Measurements from ENCODE around the gene TOMT. TPM values are rescaled to one million over a fixed set of nuclear protein-coding genes. Genes with fewer than 3 reads are reported as not detected.

The TOMT gene
- total and polyA plus RNA-seq, 2 donors (not counting 3 experiments of a cell fraction or from before 2014, with no cell fraction given), result not detected

DNA sequence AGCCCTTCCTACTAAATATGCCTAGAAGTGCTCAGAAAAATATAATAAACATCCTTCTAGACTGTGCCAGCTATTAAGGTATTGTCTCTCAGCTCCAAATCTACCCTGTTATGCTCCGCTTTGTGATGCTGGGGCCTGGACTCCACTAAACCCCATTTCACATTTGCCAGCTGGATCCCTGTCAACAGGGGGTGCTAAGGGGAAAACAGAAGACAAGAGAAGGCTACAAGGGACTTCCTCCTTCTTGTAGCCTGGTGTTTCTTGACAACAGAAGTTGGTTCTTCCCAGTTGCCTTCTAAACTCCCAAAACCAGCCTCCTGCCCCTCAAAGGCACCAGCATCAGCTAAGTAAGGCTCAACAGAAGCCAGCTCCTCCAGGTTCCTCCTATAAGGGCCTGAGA is 30.6 kb upstream of the TOMT start:
- Histone ChIP-seq H3K36me3 (ENCODE audit: control insufficient read depth in 2 of 2, extremely low read depth in 1 of 2, insufficient read depth in 2 of 2, low read length in 2 of 2) (no peaks in the 10 kb centered on the region), H3K9ac (replicated peaks; ENCODE audit: extremely low read depth, insufficient read depth, low read length) (no peak overlapping the region), H2AFZ (ENCODE audit: low read depth, low read length) (no peak overlapping the region), H3K4me3 (replicated peaks in 1 of 3; ENCODE audit: insufficient read depth in 1 of 3, low read depth in 1 of 3, low read length in 3 of 3) (no peak overlapping the region), H3K9me3 (replicated peaks; ENCODE audit: control insufficient read depth, insufficient read depth, low read length) (no peaks in the 10 kb centered on the region), H3K9me1 (replicated peaks; ENCODE audit: control insufficient read depth, extremely low read depth, insufficient read depth, low read length) (no peaks in the 10 kb centered on the region), H3K27ac (ENCODE audit: insufficient read depth, low read depth, low read length) (no peak overlapping the region), H3K79me2 (ENCODE audit: control insufficient read depth, insufficient read depth, low read length) (peaks cover 87% of the 10 kb centered on the region), H4K20me1 (replicated peaks; ENCODE audit: control insufficient read depth, extremely low read depth, insufficient read depth, low read length) (no peaks in the 10 kb centered on the region), H3K4me1 (ENCODE audit: control insufficient read depth, extremely low read depth, insufficient read depth, low read length) (peaks cover 49% of the 10 kb centered on the region), H3K27me3 (ENCODE audit: control insufficient read depth in 2 of 2, insufficient read depth in 2 of 2, low read length in 2 of 2) (no peaks in the 10 kb centered on the region), H3K4me2 (ENCODE audit: insufficient read depth, low read length) (no peak overlapping the region)
- FAIRE-seq (no peak), DNase-seq (ENCODE audit: low read depth, low spot score) (no peak)
- dilution Hi-C loops (cut with MboI; ENCODE audit: extremely low pct_ligation_motif_present, low sequenced_read_pairs) (no loop called here), intact Hi-C loops (cut with micrococcal nuclease) (no loop called here)
- POLR2A ChIA-PET, result interaction anchor here (0.7 kb wide), 1 partner anchor 11 kb away, joined by 4 read pairs; no protein-coding TSS in a partner anchor
- no TSS peak for BruUV-seq (replicated peaks)
- TF ChIP-seq, protein P1, sequence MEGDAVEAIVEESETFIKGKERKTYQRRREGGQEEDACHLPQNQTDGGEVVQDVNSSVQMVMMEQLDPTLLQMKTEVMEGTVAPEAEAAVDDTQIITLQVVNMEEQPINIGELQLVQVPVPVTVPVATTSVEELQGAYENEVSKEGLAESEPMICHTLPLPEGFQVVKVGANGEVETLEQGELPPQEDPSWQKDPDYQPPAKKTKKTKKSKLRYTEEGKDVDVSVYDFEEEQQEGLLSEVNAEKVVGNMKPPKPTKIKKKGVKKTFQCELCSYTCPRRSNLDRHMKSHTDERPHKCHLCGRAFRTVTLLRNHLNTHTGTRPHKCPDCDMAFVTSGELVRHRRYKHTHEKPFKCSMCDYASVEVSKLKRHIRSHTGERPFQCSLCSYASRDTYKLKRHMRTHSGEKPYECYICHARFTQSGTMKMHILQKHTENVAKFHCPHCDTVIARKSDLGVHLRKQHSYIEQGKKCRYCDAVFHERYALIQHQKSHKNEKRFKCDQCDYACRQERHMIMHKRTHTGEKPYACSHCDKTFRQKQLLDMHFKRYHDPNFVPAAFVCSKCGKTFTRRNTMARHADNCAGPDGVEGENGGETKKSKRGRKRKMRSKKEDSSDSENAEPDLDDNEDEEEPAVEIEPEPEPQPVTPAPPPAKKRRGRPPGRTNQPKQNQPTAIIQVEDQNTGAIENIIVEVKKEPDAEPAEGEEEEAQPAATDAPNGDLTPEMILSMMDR (IDR thresholded peaks at IDR 0.05; ENCODE audit: extremely low read depth in 1 of 2, insufficient read depth in 1 of 2, low read depth in 1 of 2, low read length in 2 of 2), result peak in 1 of 2 donors; percentile 11
- no peak for TF ChIP-seq MYC (IDR thresholded peaks at IDR 0.05; ENCODE audit: low read depth, low read length)
- CTCF ChIA-PET, result interaction anchor here (1.7 to 6.9 kb wide), 2 partner anchors 31 to 49 kb away, joined by 4 to 46 read pairs; no protein-coding TSS in a partner anchor

- Histone ChIP-seq H3K36me3 (ENCODE audit: control insufficient read depth in 2 of 2, extremely low read depth in 1 of 2, insufficient read depth in 2 of 2, low read length in 2 of 2) (no peaks in the 10 kb centered on the region), H3K9ac (replicated peaks; ENCODE audit: extremely low read depth, insufficient read depth, low read length) (no peak overlapping the region), H3K9me3 (replicated peaks; ENCODE audit: control insufficient read depth, insufficient read depth, low read length) (no peaks in the 10 kb centered on the region), H4K20me1 (replicated peaks; ENCODE audit: control insufficient read depth, extremely low read depth, insufficient read depth, low read length) (no peaks in the 10 kb centered on the region), H3K4me3 (replicated peaks in 1 of 3; ENCODE audit: insufficient read depth in 1 of 3, low read depth in 1 of 3, low read length in 3 of 3) (no peak overlapping the region), H3K4me2 (ENCODE audit: insufficient read depth, low read length) (no peak overlapping the region), H2AFZ (ENCODE audit: low read depth, low read length) (no peak overlapping the region), H3K4me1 (ENCODE audit: control insufficient read depth, extremely low read depth, insufficient read depth, low read length) (peaks cover 43% of the 10 kb centered on the region), H3K79me2 (ENCODE audit: control insufficient read depth, insufficient read depth, low read length) (peaks cover 81% of the 10 kb centered on the region), H3K27ac (ENCODE audit: insufficient read depth, low read depth, low read length) (no peak overlapping the region), H3K9me1 (replicated peaks; ENCODE audit: control insufficient read depth, extremely low read depth, insufficient read depth, low read length) (no peaks in the 10 kb centered on the region), H3K27me3 (ENCODE audit: control insufficient read depth in 2 of 2, insufficient read depth in 2 of 2, low read length in 2 of 2) (no peaks in the 10 kb centered on the region)
- TF ChIP-seq, protein P1 (IDR thresholded peaks at IDR 0.05; ENCODE audit: extremely low read depth in 1 of 2, insufficient read depth in 1 of 2, low read depth in 1 of 2, low read length in 2 of 2), result no peak
- TF ChIP-seq JUN (IDR thresholded peaks at IDR 0.05; ENCODE audit: borderline replicate concordance, insufficient read depth, insufficient read length, low read depth) (no peak), MAX (IDR thresholded peaks at IDR 0.05; ENCODE audit: insufficient read depth, insufficient read length) (no peak), GATA2 (IDR thresholded peaks at IDR 0.05; ENCODE audit: insufficient read depth, insufficient read length, low read depth, low read length) (no peak), MYC (IDR thresholded peaks at IDR 0.05; ENCODE audit: low read depth, low read length) (no peak), EZH2 (IDR thresholded peaks at IDR 0.05; ENCODE audit: borderline replicate concordance, low read depth, low read length, severe bottlenecking) (no peak), FOS (IDR thresholded peaks at IDR 0.05; ENCODE audit: borderline replicate concordance, insufficient read depth, low read length) (no peak), POLR2A (IDR thresholded peaks at IDR 0.05; ENCODE audit: low read depth, low read length) (no peak), POLR2AphosphoS5 (IDR thresholded peaks at IDR 0.05; ENCODE audit: insufficient read depth, low read depth, low read length) (no peak)
- no TSS peak for BruUV-seq (replicated peaks)
- DNase-seq (ENCODE audit: low read depth, low spot score) (no peak), FAIRE-seq (no peak)
- ChIA-PET POLR2A (no interaction called here), CTCF (interaction anchor here (1.1 to 6.9 kb wide), 3 partner anchors 16 to 50 kb away, joined by 3 to 46 read pairs (median 4); no protein-coding TSS in a partner anchor)
- dilution Hi-C loops (cut with MboI; ENCODE audit: extremely low pct_ligation_motif_present, low sequenced_read_pairs), result no loop called here
- intact Hi-C loops (cut with micrococcal nuclease), result no loop called here
Measured at GRCh38 chr11:72075756-72076155, 30.0 kb upstream of the TOMT start.

All from endothelial cell of umbilical vein (primary cell).